Islet of Langerhans (tissue), 1 donor: Measurements from ENCODE around the gene MFNG.

Experiments used
- FAIRE-seq: peaks from one replicate; lab custom pipeline; 2011; peaks lifted over from hg19 to GRCh38; lab: Jason Lieb, UNC

MFNG gene

GRCh38 chr22:37420686-37421467 is 65.3 kb downstream of the MFNG start:
- FAIRE-seq: no peak

DNA sequence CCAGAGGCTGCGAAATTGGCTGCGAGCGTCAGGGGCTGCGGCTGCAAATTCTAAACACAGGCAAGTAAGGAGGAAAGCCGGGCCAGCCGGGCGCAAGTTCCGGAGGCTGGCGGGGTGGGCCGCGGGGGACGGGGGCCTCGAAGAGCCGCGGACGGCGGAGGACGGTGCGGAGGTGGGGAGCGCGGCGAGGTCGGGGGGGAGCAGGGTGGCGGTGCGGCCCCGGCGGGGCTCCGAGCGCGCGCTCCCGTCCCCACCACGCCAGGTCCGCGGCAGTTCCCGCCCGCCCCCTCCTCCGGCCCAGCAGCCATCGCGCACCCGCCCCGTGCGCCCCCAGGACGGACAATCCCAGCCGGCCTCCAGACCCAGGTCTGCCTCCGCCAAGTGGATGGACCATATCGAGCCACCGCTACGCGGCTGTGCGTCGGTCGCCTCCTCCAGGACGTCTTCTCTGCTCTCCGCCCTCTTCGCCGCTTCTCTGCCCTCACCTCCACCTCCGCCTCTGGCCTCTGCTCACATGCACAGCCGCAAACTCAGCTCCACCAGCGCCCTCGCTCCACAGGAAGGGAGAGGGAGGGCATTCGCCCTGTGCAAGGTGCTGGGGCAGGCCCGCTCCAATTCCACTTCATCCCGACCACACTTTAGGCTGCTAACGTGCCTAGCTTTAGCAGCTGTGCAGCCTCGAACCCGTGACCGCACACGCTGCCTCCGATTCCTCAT is 66.1 kb downstream of the MFNG start:
- no peak for FAIRE-seq

- FAIRE-seq: no peak
These were observed 66.7 kb downstream of the MFNG start for GRCh38 chr22:37419370-37419968.
